HepG2 (cell line): ENCODE results near the gene MEX3C. TPM values are rescaled to one million over a fixed set of nuclear protein-coding genes. Genes with fewer than 3 reads are reported as not detected.

Experiments
- CBX1 ChIP-seq: IDR thresholded peaks from one replicate; pipeline ENCODE4 v1.6.1; 2016; ENCODE audit warnings: antibody characterized with exemption, low read depth
- GATAD1 ChIP-seq: IDR thresholded peaks from 2 replicates; pipeline ENCODE4 v1.6.1; 2016; ENCODE audit warnings: missing genetic modification reagents, missing compliant biosample characterization
- GFI1 ChIP-seq: sonication (generic); formaldehyde crosslinking; IDR thresholded peaks from 2 replicates; pipeline ENCODE4 v1.5.0; 2020; ENCODE audit warnings: missing genetic modification reagents, mild to moderate bottlenecking, borderline replicate concordance
- MAZ ChIP-seq, 2 experiments: sonication (generic) in 1 of 2; formaldehyde crosslinking in 1 of 2; IDR thresholded peaks; 2 replicates each; pipeline versions ENCODE4 v1.5.0 to v1.6.1; 2012 to 2020; ENCODE audit warnings: low read depth in 2 of 2, mild to moderate bottlenecking in 2 of 2, borderline replicate concordance in 1 of 2, improper control_type of control experiment in 1 of 2, low read length in 1 of 2, missing genetic modification reagents in 1 of 2, moderate library complexity in 1 of 2
- MED1 ChIP-seq: sonication (generic); formaldehyde crosslinking; IDR thresholded peaks from 2 replicates; pipeline ENCODE4 v1.4.0; 2020; ENCODE audit warnings: missing genetic modification reagents
- MXI1 ChIP-seq: IDR thresholded peaks from 3 replicates; pipeline ENCODE4 v1.6.1; 2012; ENCODE audit warnings: low read depth, low read length, inconsistent platforms, borderline replicate concordance
- NR2F6 ChIP-seq, 2 experiments: IDR thresholded peaks; 2 replicates each; pipeline ENCODE4 v1.6.1; 2016; ENCODE audit warnings: antibody characterized with exemption in 1 of 2, mild to moderate bottlenecking in 1 of 2
- SMARCE1 ChIP-seq: fragments of 450-650 bp; IDR thresholded peaks from 2 replicates; pipeline ENCODE4 v1.6.1; 2017; ENCODE audit warnings: borderline replicate concordance
- TAF15 ChIP-seq: fragments of 200-400 bp; formaldehyde crosslinking; IDR thresholded peaks from one replicate; pipeline ENCODE4 v1.6.1; 2018; ENCODE audit warnings: mild to moderate bottlenecking, low read depth, low read length; ENCODE audit not compliant: poor library complexity, severe bottlenecking
- ZBTB21 ChIP-seq: sonication (generic); formaldehyde crosslinking; IDR thresholded peaks from 2 replicates; pipeline ENCODE4 v1.4.0; 2020; ENCODE audit warnings: missing genetic modification reagents
- ZFYVE20 ChIP-seq: sonication (generic); formaldehyde crosslinking; IDR thresholded peaks from 2 replicates; pipeline ENCODE4 v1.8.0; 2023; ENCODE audit warnings: low read depth, mild to moderate bottlenecking, moderate library complexity, missing genetic modification reagents, borderline replicate concordance
- ZIK1 ChIP-seq: sonication (generic); formaldehyde crosslinking; IDR thresholded peaks from 2 replicates; pipeline ENCODE4 v1.5.0; 2020; ENCODE audit warnings: mild to moderate bottlenecking, low read depth, missing genetic modification reagents, borderline replicate concordance
- ZNF317 ChIP-seq: sonication (generic); formaldehyde crosslinking; IDR thresholded peaks from 2 replicates; pipeline ENCODE4 v1.5.0; 2020; ENCODE audit warnings: mild to moderate bottlenecking, missing genetic modification reagents
- ZNF33A ChIP-seq: sonication (generic); formaldehyde crosslinking; IDR thresholded peaks from 2 replicates; pipeline ENCODE4 v1.5.1; 2020; ENCODE audit warnings: missing genetic modification reagents, mild to moderate bottlenecking, moderate library complexity, borderline replicate concordance
- ZNF567 ChIP-seq: sonication (generic); formaldehyde crosslinking; IDR thresholded peaks from 2 replicates; pipeline ENCODE4 v1.8.1; 2023; ENCODE audit warnings: mild to moderate bottlenecking, missing genetic modification reagents, borderline replicate concordance
- polyA plus RNA-seq, 8 experiments: library from polyadenylated mRNA; depleted of rRNA in 3 of 8; stranded (reverse) in 7 of 8; unstranded in 1 of 8; fragments of >200 nt; fragmentation: Illumina TruSeq in 4 of 8; extraction: Trizol in 4 of 8; gene quantifications; 2 replicates each; pipeline versions ENCODE4 v1.2.1 to v1.2.3, GENCODE V29; 2011 to 2016; ENCODE audit warnings: low read depth in 4 of 8, missing spikeins in 1 of 8, mixed read lengths in 1 of 8; ENCODE audit not compliant: insufficient read depth in 1 of 8
- total RNA-seq, 5 experiments: library from RNA; depleted of rRNA; stranded (reverse); fragments of >200 nt; fragmentation: Illumina TruSeq; extraction: Trizol; gene quantifications; 2 replicates each; pipeline ENCODE4 v1.2.3, GENCODE V29; 2016; ENCODE audit warnings: low read depth in 1 of 5
- TF ChIP-seq, protein P1 (sequence below): sonication (generic); formaldehyde crosslinking; IDR thresholded peaks from 2 replicates; pipeline ENCODE4 v1.4.0; 2020; ENCODE audit warnings: missing genetic modification reagents
- TF ChIP-seq, protein P2 (sequence below): IDR thresholded peaks from 2 replicates; pipeline ENCODE4 v1.6.1; 2016; ENCODE audit warnings: control low read depth
- TF ChIP-seq, protein P3 (sequence below): sonication (generic); formaldehyde crosslinking; conservative IDR thresholded peaks from 2 replicates; pipeline ENCODE4 v1.4.0; 2020; ENCODE audit warnings: mild to moderate bottlenecking, missing genetic modification reagents, moderate library complexity
- TF ChIP-seq, protein P4 (sequence below): sonication (generic); formaldehyde crosslinking; IDR thresholded peaks from 2 replicates; pipeline ENCODE4 v1.8.0; 2022; ENCODE audit warnings: missing genetic modification reagents, low read depth, mild to moderate bottlenecking, borderline replicate concordance
- TF ChIP-seq, protein P5 (sequence below): IDR thresholded peaks from 2 replicates; pipeline ENCODE4 v1.6.1; 2016; ENCODE audit warnings: missing compliant biosample characterization, missing genetic modification reagents, borderline replicate concordance

MEX3C gene
- total and polyA plus RNA-seq, 2 of the 13 experiments (the other 11 are each of a cell fraction or from before 2014, with no cell fraction given), result 34.8 to 36.4 TPM

DNA sequence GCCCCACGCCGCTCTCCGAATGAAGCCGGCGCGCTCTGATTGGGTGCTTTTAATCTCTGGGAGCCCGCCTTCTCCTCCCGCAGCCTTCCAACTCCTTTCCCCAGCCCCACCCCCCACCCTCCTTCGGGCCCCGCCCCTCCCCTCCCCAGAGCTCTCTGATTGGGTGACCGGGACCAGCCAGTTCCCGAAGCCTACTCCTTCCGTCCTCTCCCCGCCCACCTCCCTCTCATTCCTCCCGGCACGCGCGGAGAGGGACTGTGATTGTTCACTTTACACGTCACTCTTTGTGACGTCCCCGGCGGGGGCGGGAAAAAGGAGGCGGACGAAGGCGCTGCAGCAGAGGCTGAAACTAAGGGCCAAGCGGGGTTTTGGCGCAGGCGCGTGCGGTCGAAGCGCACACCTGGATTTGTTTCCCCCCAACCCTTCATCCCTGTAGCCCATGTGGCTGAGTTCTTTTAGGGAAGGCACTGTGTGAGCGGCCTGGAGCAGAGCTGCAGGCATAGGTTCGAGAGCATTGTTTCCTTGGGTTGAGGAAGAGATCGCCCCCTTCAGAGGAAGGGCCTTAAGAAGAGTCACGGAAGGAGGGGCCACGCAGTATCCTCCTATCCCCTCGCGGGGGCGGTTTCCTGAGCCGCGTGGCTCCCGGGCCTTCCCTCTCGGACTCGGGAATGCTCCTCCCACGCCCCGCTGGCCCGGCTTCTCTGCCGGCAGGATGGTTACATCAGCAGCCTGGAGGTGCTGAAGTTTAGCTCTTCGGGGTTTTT is at the start of gene MEX3C (continued):
- peak; percentile 60 for TF ChIP-seq MED1 (CRISPR knock-in tag)
- TF ChIP-seq ZIK1 (CRISPR knock-in tag), result peak; percentile 52; the same call in 1 of the 2 replicates
- TF ChIP-seq ZFYVE20 (CRISPR knock-in tag), result 0 out of 2 replicates have a peak, but pooled peaks have one; percentile 77
- TF ChIP-seq, protein P1, sequence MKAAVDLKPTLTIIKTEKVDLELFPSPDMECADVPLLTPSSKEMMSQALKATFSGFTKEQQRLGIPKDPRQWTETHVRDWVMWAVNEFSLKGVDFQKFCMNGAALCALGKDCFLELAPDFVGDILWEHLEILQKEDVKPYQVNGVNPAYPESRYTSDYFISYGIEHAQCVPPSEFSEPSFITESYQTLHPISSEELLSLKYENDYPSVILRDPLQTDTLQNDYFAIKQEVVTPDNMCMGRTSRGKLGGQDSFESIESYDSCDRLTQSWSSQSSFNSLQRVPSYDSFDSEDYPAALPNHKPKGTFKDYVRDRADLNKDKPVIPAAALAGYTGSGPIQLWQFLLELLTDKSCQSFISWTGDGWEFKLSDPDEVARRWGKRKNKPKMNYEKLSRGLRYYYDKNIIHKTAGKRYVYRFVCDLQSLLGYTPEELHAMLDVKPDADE (CRISPR knock-in tag), result no peak
- peak; percentile 35; the same call in 1 of the 2 replicates for TF ChIP-seq ZBTB21 (CRISPR knock-in tag)
- TF ChIP-seq NR2F6 (IDR thresholded peaks at IDR 0.05), result no peak
- TF ChIP-seq NR2F6 (CRISPR knock-in tag; IDR thresholded peaks at IDR 0.05), result peak; percentile 21; the same call in 1 of the 2 replicates
- no peak for TF ChIP-seq ZNF567 (CRISPR knock-in tag)
- TF ChIP-seq, protein P2, sequence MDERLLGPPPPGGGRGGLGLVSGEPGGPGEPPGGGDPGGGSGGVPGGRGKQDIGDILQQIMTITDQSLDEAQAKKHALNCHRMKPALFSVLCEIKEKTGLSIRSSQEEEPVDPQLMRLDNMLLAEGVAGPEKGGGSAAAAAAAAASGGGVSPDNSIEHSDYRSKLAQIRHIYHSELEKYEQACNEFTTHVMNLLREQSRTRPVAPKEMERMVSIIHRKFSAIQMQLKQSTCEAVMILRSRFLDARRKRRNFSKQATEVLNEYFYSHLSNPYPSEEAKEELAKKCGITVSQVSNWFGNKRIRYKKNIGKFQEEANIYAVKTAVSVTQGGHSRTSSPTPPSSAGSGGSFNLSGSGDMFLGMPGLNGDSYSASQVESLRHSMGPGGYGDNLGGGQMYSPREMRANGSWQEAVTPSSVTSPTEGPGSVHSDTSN, result peak; percentile 96
- TF ChIP-seq GFI1 (CRISPR knock-in tag), result no peak
- no peak; the same call in 2 of the 3 replicates for TF ChIP-seq MXI1
- no peak for TF ChIP-seq TAF15
- TF ChIP-seq, protein P3, sequence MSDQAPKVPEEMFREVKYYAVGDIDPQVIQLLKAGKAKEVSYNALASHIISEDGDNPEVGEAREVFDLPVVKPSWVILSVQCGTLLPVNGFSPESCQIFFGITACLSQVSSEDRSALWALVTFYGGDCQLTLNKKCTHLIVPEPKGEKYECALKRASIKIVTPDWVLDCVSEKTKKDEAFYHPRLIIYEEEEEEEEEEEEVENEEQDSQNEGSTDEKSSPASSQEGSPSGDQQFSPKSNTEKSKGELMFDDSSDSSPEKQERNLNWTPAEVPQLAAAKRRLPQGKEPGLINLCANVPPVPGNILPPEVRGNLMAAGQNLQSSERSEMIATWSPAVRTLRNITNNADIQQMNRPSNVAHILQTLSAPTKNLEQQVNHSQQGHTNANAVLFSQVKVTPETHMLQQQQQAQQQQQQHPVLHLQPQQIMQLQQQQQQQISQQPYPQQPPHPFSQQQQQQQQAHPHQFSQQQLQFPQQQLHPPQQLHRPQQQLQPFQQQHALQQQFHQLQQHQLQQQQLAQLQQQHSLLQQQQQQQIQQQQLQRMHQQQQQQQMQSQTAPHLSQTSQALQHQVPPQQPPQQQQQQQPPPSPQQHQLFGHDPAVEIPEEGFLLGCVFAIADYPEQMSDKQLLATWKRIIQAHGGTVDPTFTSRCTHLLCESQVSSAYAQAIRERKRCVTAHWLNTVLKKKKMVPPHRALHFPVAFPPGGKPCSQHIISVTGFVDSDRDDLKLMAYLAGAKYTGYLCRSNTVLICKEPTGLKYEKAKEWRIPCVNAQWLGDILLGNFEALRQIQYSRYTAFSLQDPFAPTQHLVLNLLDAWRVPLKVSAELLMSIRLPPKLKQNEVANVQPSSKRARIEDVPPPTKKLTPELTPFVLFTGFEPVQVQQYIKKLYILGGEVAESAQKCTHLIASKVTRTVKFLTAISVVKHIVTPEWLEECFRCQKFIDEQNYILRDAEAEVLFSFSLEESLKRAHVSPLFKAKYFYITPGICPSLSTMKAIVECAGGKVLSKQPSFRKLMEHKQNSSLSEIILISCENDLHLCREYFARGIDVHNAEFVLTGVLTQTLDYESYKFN (CRISPR knock-in tag), result peak; percentile 54
- 0 out of 2 replicates have a peak, but pooled peaks have one; percentile 36 for TF ChIP-seq ZNF317 (CRISPR knock-in tag)
- peak; percentile 44; the same call in 1 of the 2 replicates for TF ChIP-seq GATAD1 (CRISPR knock-in tag)
- TF ChIP-seq CBX1, result peak; percentile 72
- peak; percentile 73; the same call in 1 of the 2 replicates for TF ChIP-seq MAZ (IDR thresholded peaks at IDR 0.05; ENCODE audit: borderline replicate concordance, low read depth, low read length)
- peak; percentile 79 for TF ChIP-seq MAZ (CRISPR knock-in tag; IDR thresholded peaks at IDR 0.05; ENCODE audit: low read depth)
- TF ChIP-seq SMARCE1, result no peak
- TF ChIP-seq, protein P4, sequence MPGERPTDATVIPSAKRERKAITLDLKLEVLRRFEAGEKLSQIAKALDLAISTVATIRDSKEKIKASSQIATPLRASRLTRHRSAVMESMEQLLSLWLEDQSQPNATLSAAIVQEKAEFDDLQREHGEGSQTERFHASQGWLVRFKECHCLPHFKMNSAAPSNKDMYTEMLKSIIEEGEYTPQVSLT (CRISPR knock-in tag), result no peak
- TF ChIP-seq ZNF33A (CRISPR knock-in tag), result 0 out of 2 replicates have a peak, but pooled peaks have one; percentile 46
- TF ChIP-seq, protein P5, sequence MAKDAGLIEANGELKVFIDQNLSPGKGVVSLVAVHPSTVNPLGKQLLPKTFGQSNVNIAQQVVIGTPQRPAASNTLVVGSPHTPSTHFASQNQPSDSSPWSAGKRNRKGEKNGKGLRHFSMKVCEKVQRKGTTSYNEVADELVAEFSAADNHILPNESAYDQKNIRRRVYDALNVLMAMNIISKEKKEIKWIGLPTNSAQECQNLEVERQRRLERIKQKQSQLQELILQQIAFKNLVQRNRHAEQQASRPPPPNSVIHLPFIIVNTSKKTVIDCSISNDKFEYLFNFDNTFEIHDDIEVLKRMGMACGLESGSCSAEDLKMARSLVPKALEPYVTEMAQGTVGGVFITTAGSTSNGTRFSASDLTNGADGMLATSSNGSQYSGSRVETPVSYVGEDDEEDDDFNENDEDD (CRISPR knock-in tag), result peak; percentile 91; the same call in 1 of the 2 replicates
